B cell (primary cell): Measurements from ENCODE around the gene GLB1L3. TPM values are rescaled to one million over a fixed set of nuclear protein-coding genes. Genes with fewer than 3 reads are reported as not detected.

Experiments used
- ATAC-seq: fragments of 200-7000 bp; cut with Tn5 transposase; one replicate; pipeline ENCODE4 v1.10.0; 2021; ENCODE audit warnings: low read depth, mild to moderate bottlenecking, moderate number of reproducible peaks, moderate library complexity
- CTCF ChIA-PET: fragments of 350-600 bp; sonication (Branson Sonifier 250); formaldehyde crosslinking; loops from one replicate; lab custom pipeline; 2021; ENCODE audit warnings: antibody characterized with exemption, inconsistent platforms; lab: Charles Lee
- POLR2A ChIA-PET: fragments of 350-600 bp; sonication (Branson Sonifier 250); formaldehyde crosslinking; loops from one replicate; lab custom pipeline; 2021; ENCODE audit warnings: antibody characterized with exemption; lab: Charles Lee
- DNase-seq: peaks from one replicate; pipeline ENCODE4 v3.0.0; 2013
- H2AFZ ChIP-seq: 2 replicates; pipeline ENCODE4 v1.6.1; 2012; ENCODE audit warnings: mild to moderate bottlenecking, low read depth, low read length; ENCODE audit not compliant: insufficient read depth, poor library complexity, severe bottlenecking
- H3K27ac ChIP-seq, 2 donors: 1 replicate in 1 of 2; 2 replicates in 1 of 2; pipeline ENCODE4 v1.5.1; 2012 to 2013; ENCODE audit warnings: low read length in 2 of 2, mild to moderate bottlenecking in 2 of 2, moderate library complexity in 1 of 2
- H3K27me3 ChIP-seq, 4 experiments: fragments of 200-600 bp in 1 of 4; sonication (generic) in 1 of 4; replicated peaks in 1 of 4; 1 replicate in 2 of 4; 2 replicates in 2 of 4; pipeline versions ENCODE4 v1.6.1 to v1.7.0; 2013 to 2016; ENCODE audit warnings: low read length in 3 of 4, mild to moderate bottlenecking in 2 of 4, mixed read lengths in 1 of 4, moderate library complexity in 1 of 4; ENCODE audit not compliant: insufficient read depth in 4 of 4, control insufficient read depth in 3 of 4; ENCODE audit errors: control extremely low read depth in 1 of 4
- H3K36me3 ChIP-seq, 2 experiments: replicated peaks in 1 of 2; 1 replicate in 1 of 2; 2 replicates in 1 of 2; pipeline versions ENCODE4 v1.6.1 to v1.7.1; 2013; ENCODE audit warnings: low read length in 1 of 2; ENCODE audit not compliant: insufficient read depth in 2 of 2, control insufficient read depth in 1 of 2; ENCODE audit errors: control extremely low read depth in 1 of 2, extremely low read depth in 1 of 2
- H3K4me1 ChIP-seq, 2 donors: fragments of 200-600 bp in 1 of 2; sonication (generic) in 1 of 2; 1 replicate in 1 of 2; 2 replicates in 1 of 2; pipeline versions ENCODE4 v1.5.1 to v1.6.1; 2013 to 2017; ENCODE audit warnings: low read length in 2 of 2; ENCODE audit not compliant: control insufficient read depth in 2 of 2, insufficient read depth in 2 of 2
- H3K4me2 ChIP-seq: replicated peaks from 2 replicates; pipeline ENCODE3; 2012; ENCODE audit warnings: mild to moderate bottlenecking, low read depth, low read length; ENCODE audit not compliant: poor library complexity, severe bottlenecking
- H3K4me3 ChIP-seq, 5 experiments: fragments of 200-600 bp in 1 of 5; sonication (generic) in 1 of 5; 1 replicate in 3 of 5; 2 replicates in 2 of 5; pipeline versions ENCODE4 v1.5.1 to v1.7.0; 2011 to 2016; ENCODE audit warnings: low read length in 4 of 5, mild to moderate bottlenecking in 4 of 5, low read depth in 2 of 5, control low read depth in 1 of 5, moderate library complexity in 1 of 5; ENCODE audit not compliant: insufficient read depth in 1 of 5; ENCODE audit errors: control extremely low read depth in 1 of 5, extremely low read depth in 1 of 5
- H3K79me2 ChIP-seq: fragments of 200-600 bp; sonication (generic); one replicate; pipeline ENCODE4 v1.6.0; 2016; ENCODE audit warnings: low read length; ENCODE audit not compliant: control insufficient read depth, insufficient read depth
- H3K9ac ChIP-seq: fragments of 200-600 bp; sonication (generic); 2 replicates; pipeline ENCODE4 v1.6.1; 2017; ENCODE audit warnings: mild to moderate bottlenecking, low read length, moderate library complexity
- H3K9me3 ChIP-seq, 3 donors: one replicate each; pipeline versions ENCODE4 v1.6.1 to v1.7.1; 2013; ENCODE audit warnings: low read length in 2 of 3; ENCODE audit not compliant: control insufficient read depth in 2 of 3, insufficient read depth in 1 of 3; ENCODE audit errors: control extremely low read depth in 1 of 3
- H4K20me1 ChIP-seq: 2 replicates; pipeline ENCODE4 v1.6.0; 2012; ENCODE audit warnings: mild to moderate bottlenecking, low read length; ENCODE audit not compliant: insufficient read depth, control insufficient read depth, poor library complexity, severe bottlenecking
- H3K27ac Mint-ChIP-seq: one replicate; pipeline ENCODE4 v1.8.0; 2021; ENCODE audit warnings: mixed read lengths
- H3K27me3 Mint-ChIP-seq: one replicate; pipeline ENCODE4 v1.8.0; 2021; ENCODE audit warnings: mixed read lengths
- H3K4me1 Mint-ChIP-seq: one replicate; pipeline ENCODE4 v1.8.0; 2021; ENCODE audit warnings: mixed read lengths
- H3K4me3 Mint-ChIP-seq: one replicate; pipeline ENCODE4 v1.8.0; 2021; ENCODE audit warnings: mixed read lengths
- H3K9me3 Mint-ChIP-seq: one replicate; pipeline ENCODE4 v1.8.0; 2022; ENCODE audit warnings: mixed read lengths; ENCODE audit not compliant: insufficient read depth
- CTCF ChIP-seq: fragments of 200-600 bp; IDR thresholded peaks from one replicate; pipeline ENCODE4 v1.8.0; 2022; ENCODE audit warnings: antibody characterized with exemption, mild to moderate bottlenecking
- EZH2 ChIP-seq: IDR thresholded peaks from 2 replicates; pipeline ENCODE4 v1.6.1; 2012; ENCODE audit warnings: borderline replicate concordance, low read depth, mild to moderate bottlenecking, moderate library complexity, low read length; ENCODE audit not compliant: insufficient read depth, poor library complexity, severe bottlenecking
- WGBS: methylation state at CpG from one replicate; pipeline ENCODE4 v1.1.5; 2013; ENCODE audit warnings: missing lambda C conversion rate; ENCODE audit not compliant: insufficient coverage; 5-methylcytosine and 5-hydroxymethylcytosine counted together
- intact Hi-C: fragments of 100-400 bp; cut with micrococcal nuclease; formaldehyde crosslinking; loops from one replicate; pipeline ENCODE4 v1.10.0; 2022
- polyA plus RNA-seq: library from polyadenylated mRNA; depleted of rRNA; stranded (reverse); fragments of >200 nt; gene quantifications from 2 replicates; pipeline ENCODE4 v1.2.3, GENCODE V29; 2012
- total RNA-seq, 2 donors: library from RNA; stranded (reverse); fragments of 120-200 nt in 1 of 2; gene quantifications; 1 replicate in 1 of 2; 2 replicates in 1 of 2; pipeline versions ENCODE4 v1.2.3 to v1.2.4, GENCODE V29; 2013 to 2022

The GLB1L3 gene
- total and polyA plus RNA-seq, 2 donors (not counting 1 experiment from before 2014, with no cell fraction given), result not detected

GRCh38 chr11:134332189-134332631 lies 56.0 kb downstream of the GLB1L3 start:
- H3K27ac Mint-ChIP-seq, result no peak overlapping the region
- no peaks in the 10 kb centered on the region for H3K79me2 ChIP-seq
- peaks cover 14% of the 10 kb centered on the region for H3K4me1 Mint-ChIP-seq
- intact Hi-C loops, result no loop called here
- H3K27me3 Mint-ChIP-seq, result peaks cover 53% of the 10 kb centered on the region
- ATAC-seq, result peak; percentile 2
- H3K4me3 Mint-ChIP-seq, result peak overlapping the region; percentile 82
- H3K9me3 Mint-ChIP-seq, result no peaks in the 10 kb centered on the region
- no peak overlapping the region for H3K27ac ChIP-seq
- H3K27me3 ChIP-seq, result peaks cover 2 to 39% (median 16%) of the 10 kb centered on the region in 4 experiments
- WGBS, result 3% methylated on average over 40 of the region's 40 CpGs
- H3K36me3 ChIP-seq, result no peaks in the 10 kb centered on the region
- peak overlapping the region; percentile 92 for H3K4me2 ChIP-seq
- no peaks in the 10 kb centered on the region for H4K20me1 ChIP-seq
- peak overlapping the region; percentile 11 to 69 (median 53) for H3K4me3 ChIP-seq
- CTCF ChIA-PET, result no interaction called here
- H3K9ac ChIP-seq, result peak overlapping the region; percentile 70
- POLR2A ChIA-PET, result no interaction called here
- H3K4me1 ChIP-seq, result peaks cover 18 to 19% of the 10 kb centered on the region in 2 donors
- DNase-seq, result no peak
- H2AFZ ChIP-seq, result peak overlapping the region; percentile 81
- peaks cover 0 to 4% (median 2%) of the 10 kb centered on the region in 3 donors for H3K9me3 ChIP-seq
- TF ChIP-seq CTCF, result no peak
- TF ChIP-seq EZH2, result no peak

DNA sequence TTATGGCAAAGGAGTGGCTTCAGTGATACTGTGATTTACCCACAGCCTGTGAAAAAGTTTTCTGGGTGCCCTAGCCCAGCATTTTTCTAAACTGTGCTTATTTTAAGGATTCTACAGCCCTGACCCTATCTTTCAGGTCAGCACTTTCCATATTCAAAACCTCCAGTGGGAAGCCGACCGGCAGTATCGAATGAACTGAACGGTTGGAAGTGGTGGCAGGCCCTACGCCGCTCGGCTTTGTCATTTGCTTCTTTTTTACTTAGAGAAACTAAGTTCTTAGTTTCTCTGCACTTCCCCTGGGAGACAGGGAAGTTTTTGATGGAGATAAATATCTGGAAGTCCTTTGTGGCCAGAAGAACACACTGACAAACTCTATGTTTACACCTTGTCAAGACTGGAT lies 56.6 kb downstream of the GLB1L3 start:
- Histone ChIP-seq H3K9ac (no peak overlapping the region), H4K20me1 (no peaks in the 10 kb centered on the region), H3K4me1 (peaks cover 18 to 19% of the 10 kb centered on the region in 2 donors), H3K9me3 (peaks cover 0 to 4% (median 2%) of the 10 kb centered on the region in 3 donors), H3K4me3 (peak overlapping the region in 1 of 5 experiments; percentile 69), H3K36me3 (no peaks in the 10 kb centered on the region), H3K79me2 (no peaks in the 10 kb centered on the region), H2AFZ (peak overlapping the region; percentile 81), H3K4me2 (peak overlapping the region; percentile 92), H3K27ac (no peak overlapping the region), H3K27me3 (peaks cover 2 to 39% (median 16%) of the 10 kb centered on the region in 4 experiments)
- WGBS, result 80% methylated on average over 3 of the region's 7 CpGs
- Mint-ChIP-seq H3K4me3 (peak overlapping the region; percentile 82), H3K27ac (no peak overlapping the region), H3K9me3 (no peaks in the 10 kb centered on the region), H3K4me1 (peaks cover 14% of the 10 kb centered on the region), H3K27me3 (peaks cover 48% of the 10 kb centered on the region)
- TF ChIP-seq EZH2, result no peak
- TF ChIP-seq CTCF, result no peak
- POLR2A ChIA-PET, result no interaction called here
- ATAC-seq, result no peak
- CTCF ChIA-PET, result no interaction called here
- no peak for DNase-seq
- intact Hi-C loops, result no loop called here
